Measurements from ENCODE around the gene ZNF217.
"Not testable (repeated sequence)": the region's sequence is repeated elsewhere in the genome, so short reads cannot be mapped to it uniquely, and the experiment has no call there.

ZNF217 gene

GRCh38 chr20:53604846-53605245 is 11.2 kb upstream of the ZNF217 start:
- H3K9me3 ChIP-seq (replicated peaks; ENCODE audit: low read length); H3K4me2 ChIP-seq (ENCODE audit: low read length); H3K36me3 ChIP-seq (ENCODE audit: insufficient read depth, low read length); H3K4me3 ChIP-seq (ENCODE audit: low read length); H3K27me3 ChIP-seq (ENCODE audit: control insufficient read depth, insufficient read depth, low read length); H3K9ac ChIP-seq (ENCODE audit: low read depth, low read length): not testable (repeated sequence)
- H3K4me1 ChIP-seq (ENCODE audit: control insufficient read depth, insufficient read depth, low read length), result peaks cover 19% of the 10 kb centered on the region

- Histone ChIP-seq H3K4me1 (ENCODE audit: control insufficient read depth, insufficient read depth, low read length) (peaks cover 6% of the 10 kb centered on the region), H3K4me2 (ENCODE audit: low read length) (no peak overlapping the region), H3K9me3 (replicated peaks; ENCODE audit: low read length) (no peaks in the 10 kb centered on the region), H3K9ac (ENCODE audit: low read depth, low read length) (no peak overlapping the region), H3K36me3 (ENCODE audit: insufficient read depth, low read length) (no peaks in the 10 kb centered on the region), H3K27me3 (ENCODE audit: control insufficient read depth, insufficient read depth, low read length) (no peaks in the 10 kb centered on the region), H3K4me3 (ENCODE audit: low read length) (no peak overlapping the region)
These were observed 9.0 kb upstream of the ZNF217 start for GRCh38 chr20:53602661-53603060.

- no peak overlapping the region for H3K4me3 ChIP-seq (ENCODE audit: low read length)
- no peak overlapping the region for H3K4me2 ChIP-seq (ENCODE audit: low read length)
- no peaks in the 10 kb centered on the region for H3K36me3 ChIP-seq (ENCODE audit: insufficient read depth, low read length)
- H3K4me1 ChIP-seq (ENCODE audit: control insufficient read depth, insufficient read depth, low read length), result peaks cover 6% of the 10 kb centered on the region
- no peaks in the 10 kb centered on the region for H3K9me3 ChIP-seq (replicated peaks; ENCODE audit: low read length)
- no peak overlapping the region for H3K9ac ChIP-seq (ENCODE audit: low read depth, low read length)
- H3K27me3 ChIP-seq (ENCODE audit: control insufficient read depth, insufficient read depth, low read length), result no peaks in the 10 kb centered on the region
These were observed 6.4 kb upstream of the ZNF217 start for GRCh38 chr20:53599910-53600632.

- Histone ChIP-seq H3K9ac (ENCODE audit: low read depth, low read length) (no peak overlapping the region), H3K4me2 (ENCODE audit: low read length) (no peak overlapping the region), H3K4me1 (ENCODE audit: control insufficient read depth, insufficient read depth, low read length) (peaks cover 10% of the 10 kb centered on the region), H3K4me3 (ENCODE audit: low read length) (no peak overlapping the region), H3K9me3 (replicated peaks; ENCODE audit: low read length) (no peaks in the 10 kb centered on the region), H3K36me3 (ENCODE audit: insufficient read depth, low read length) (no peaks in the 10 kb centered on the region), H3K27me3 (ENCODE audit: control insufficient read depth, insufficient read depth, low read length) (no peaks in the 10 kb centered on the region)
These were observed 5.7 kb upstream of the ZNF217 start for GRCh38 chr20:53599378-53599777.

GRCh38 chr20:53599044-53599362 is 5.4 kb upstream of the ZNF217 start:
- Histone ChIP-seq H3K9ac (ENCODE audit: low read depth, low read length) (no peak overlapping the region), H3K4me2 (ENCODE audit: low read length) (no peak overlapping the region), H3K27me3 (ENCODE audit: control insufficient read depth, insufficient read depth, low read length) (no peaks in the 10 kb centered on the region), H3K4me3 (ENCODE audit: low read length) (no peak overlapping the region), H3K4me1 (ENCODE audit: control insufficient read depth, insufficient read depth, low read length) (peaks cover 10% of the 10 kb centered on the region), H3K9me3 (replicated peaks; ENCODE audit: low read length) (no peaks in the 10 kb centered on the region), H3K36me3 (ENCODE audit: insufficient read depth, low read length) (no peaks in the 10 kb centered on the region)

GRCh38 chr20:53598140-53599043 is 4.8 kb upstream of the ZNF217 start:
- Histone ChIP-seq H3K9ac (ENCODE audit: low read depth, low read length) (no peak overlapping the region), H3K36me3 (ENCODE audit: insufficient read depth, low read length) (no peaks in the 10 kb centered on the region), H3K4me1 (ENCODE audit: control insufficient read depth, insufficient read depth, low read length) (peaks cover 10% of the 10 kb centered on the region), H3K4me2 (ENCODE audit: low read length) (no peak overlapping the region), H3K9me3 (replicated peaks; ENCODE audit: low read length) (no peaks in the 10 kb centered on the region), H3K27me3 (ENCODE audit: control insufficient read depth, insufficient read depth, low read length) (no peaks in the 10 kb centered on the region), H3K4me3 (ENCODE audit: low read length) (no peak overlapping the region)

GRCh38 chr20:53597521-53598120 is 4.0 kb upstream of the ZNF217 start:
- Histone ChIP-seq H3K36me3 (ENCODE audit: insufficient read depth, low read length) (no peaks in the 10 kb centered on the region), H3K9ac (ENCODE audit: low read depth, low read length) (no peak overlapping the region), H3K4me3 (ENCODE audit: low read length) (no peak overlapping the region), H3K4me1 (ENCODE audit: control insufficient read depth, insufficient read depth, low read length) (peaks cover 10% of the 10 kb centered on the region), H3K27me3 (ENCODE audit: control insufficient read depth, insufficient read depth, low read length) (no peaks in the 10 kb centered on the region), H3K9me3 (replicated peaks; ENCODE audit: low read length) (no peaks in the 10 kb centered on the region), H3K4me2 (ENCODE audit: low read length) (no peak overlapping the region)

- H3K4me1 ChIP-seq (ENCODE audit: control insufficient read depth, insufficient read depth, low read length), result peaks cover 10% of the 10 kb centered on the region
- no peak overlapping the region for H3K4me3 ChIP-seq (ENCODE audit: low read length)
- no peak overlapping the region for H3K9ac ChIP-seq (ENCODE audit: low read depth, low read length)
- H3K36me3 ChIP-seq (ENCODE audit: insufficient read depth, low read length), result no peaks in the 10 kb centered on the region
- H3K9me3 ChIP-seq (replicated peaks; ENCODE audit: low read length), result no peaks in the 10 kb centered on the region
- no peaks in the 10 kb centered on the region for H3K27me3 ChIP-seq (ENCODE audit: control insufficient read depth, insufficient read depth, low read length)
- H3K4me2 ChIP-seq (ENCODE audit: low read length), result no peak overlapping the region
These were observed 3.4 kb upstream of the ZNF217 start for GRCh38 chr20:53597030-53597482.

GRCh38 chr20:53596189-53597001 is 2.8 kb upstream of the ZNF217 start:
- not testable (repeated sequence) for H3K36me3 ChIP-seq (ENCODE audit: insufficient read depth, low read length)
- peak overlapping the region; percentile 9 for H3K9ac ChIP-seq (ENCODE audit: low read depth, low read length)

GRCh38 chr20:53595742-53596141 is 2.1 kb upstream of the ZNF217 start:
- peak overlapping the region; percentile 97 for H3K9ac ChIP-seq (ENCODE audit: low read depth, low read length)
- peaks cover 11% of the 10 kb centered on the region for H3K4me1 ChIP-seq (ENCODE audit: control insufficient read depth, insufficient read depth, low read length)
- H3K36me3 ChIP-seq (ENCODE audit: insufficient read depth, low read length); H3K4me3 ChIP-seq (ENCODE audit: low read length); H3K9me3 ChIP-seq (replicated peaks; ENCODE audit: low read length); H3K27me3 ChIP-seq (ENCODE audit: control insufficient read depth, insufficient read depth, low read length): not testable (repeated sequence)
- peak overlapping the region; percentile 87 for H3K4me2 ChIP-seq (ENCODE audit: low read length)

More at GRCh38 chr20:53596189-53597001, 2.8 kb upstream of the ZNF217 start:
- not testable (repeated sequence) for H3K27me3 ChIP-seq (ENCODE audit: control insufficient read depth, insufficient read depth, low read length); H3K9me3 ChIP-seq (replicated peaks; ENCODE audit: low read length); H3K4me3 ChIP-seq (ENCODE audit: low read length); H3K4me2 ChIP-seq (ENCODE audit: low read length); H3K4me1 ChIP-seq (ENCODE audit: control insufficient read depth, insufficient read depth, low read length)

- Histone ChIP-seq H3K27me3 (ENCODE audit: control insufficient read depth, insufficient read depth, low read length) (no peaks in the 10 kb centered on the region), H3K9ac (ENCODE audit: low read depth, low read length) (peak overlapping the region; percentile 97), H3K4me2 (ENCODE audit: low read length) (peak overlapping the region; percentile 87), H3K4me1 (ENCODE audit: control insufficient read depth, insufficient read depth, low read length) (peaks cover 17% of the 10 kb centered on the region), H3K36me3 (ENCODE audit: insufficient read depth, low read length) (no peaks in the 10 kb centered on the region), H3K9me3 (replicated peaks; ENCODE audit: low read length) (no peaks in the 10 kb centered on the region), H3K4me3 (ENCODE audit: low read length) (peak overlapping the region; percentile 80)
These were observed 1.4 kb upstream of the ZNF217 start for GRCh38 chr20:53595018-53595378.

All from skeletal muscle satellite cell (primary cell).